Measurements from ENCODE around the gene MAPK1.

- TF ChIP-seq, protein P1, sequence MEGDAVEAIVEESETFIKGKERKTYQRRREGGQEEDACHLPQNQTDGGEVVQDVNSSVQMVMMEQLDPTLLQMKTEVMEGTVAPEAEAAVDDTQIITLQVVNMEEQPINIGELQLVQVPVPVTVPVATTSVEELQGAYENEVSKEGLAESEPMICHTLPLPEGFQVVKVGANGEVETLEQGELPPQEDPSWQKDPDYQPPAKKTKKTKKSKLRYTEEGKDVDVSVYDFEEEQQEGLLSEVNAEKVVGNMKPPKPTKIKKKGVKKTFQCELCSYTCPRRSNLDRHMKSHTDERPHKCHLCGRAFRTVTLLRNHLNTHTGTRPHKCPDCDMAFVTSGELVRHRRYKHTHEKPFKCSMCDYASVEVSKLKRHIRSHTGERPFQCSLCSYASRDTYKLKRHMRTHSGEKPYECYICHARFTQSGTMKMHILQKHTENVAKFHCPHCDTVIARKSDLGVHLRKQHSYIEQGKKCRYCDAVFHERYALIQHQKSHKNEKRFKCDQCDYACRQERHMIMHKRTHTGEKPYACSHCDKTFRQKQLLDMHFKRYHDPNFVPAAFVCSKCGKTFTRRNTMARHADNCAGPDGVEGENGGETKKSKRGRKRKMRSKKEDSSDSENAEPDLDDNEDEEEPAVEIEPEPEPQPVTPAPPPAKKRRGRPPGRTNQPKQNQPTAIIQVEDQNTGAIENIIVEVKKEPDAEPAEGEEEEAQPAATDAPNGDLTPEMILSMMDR (IDR thresholded peaks at IDR 0.05; ENCODE audit: extremely low read depth in 1 of 2, insufficient read depth in 1 of 2, low read depth in 1 of 2, low read length in 2 of 2): no peak
- no peak for TF ChIP-seq MYC (IDR thresholded peaks at IDR 0.05; ENCODE audit: low read depth, low read length)
- no peak for TF ChIP-seq POLR2A (IDR thresholded peaks at IDR 0.05; ENCODE audit: low read depth, low read length)
Observed at GRCh38 chr22:21857481-21857914, 9.9 kb downstream of the MAPK1 start.

Measured in endothelial cell of umbilical vein (primary cell).